Measurements from ENCODE around the gene DYNLT4.

- TF ChIP-seq CTCF (IDR thresholded peaks at IDR 0.05) (no peak), POLR2A (IDR thresholded peaks at IDR 0.05) (no peak)
These were observed 29.6 kb downstream of the DYNLT4 start for GRCh38 chr1:44777547-44777946.

Measured in adrenal gland (tissue), 5 donors.